B cell (primary cell): ENCODE measurements around the gene ENO2. TPM values are rescaled to one million over a fixed set of nuclear protein-coding genes. Genes with fewer than 3 reads are reported as not detected.
A peak's percentile ranks its signal among the peaks of the same experiment; 100 is the strongest.

Experiments
- ATAC-seq: fragments of 200-7000 bp; cut with Tn5 transposase; one replicate; pipeline ENCODE4 v1.10.0; 2021; ENCODE audit warnings: low read depth, mild to moderate bottlenecking, moderate number of reproducible peaks, moderate library complexity
- CTCF ChIA-PET: fragments of 350-600 bp; sonication (Branson Sonifier 250); formaldehyde crosslinking; loops from one replicate; lab custom pipeline; 2021; ENCODE audit warnings: antibody characterized with exemption, inconsistent platforms; lab: Charles Lee
- POLR2A ChIA-PET: fragments of 350-600 bp; sonication (Branson Sonifier 250); formaldehyde crosslinking; loops from one replicate; lab custom pipeline; 2021; ENCODE audit warnings: antibody characterized with exemption; lab: Charles Lee
- DNase-seq: peaks from one replicate; pipeline ENCODE4 v3.0.0; 2013
- H2AFZ ChIP-seq: 2 replicates; pipeline ENCODE4 v1.6.1; 2012; ENCODE audit warnings: mild to moderate bottlenecking, low read depth, low read length; ENCODE audit not compliant: insufficient read depth, poor library complexity, severe bottlenecking
- H3K27ac ChIP-seq, 2 donors: 1 replicate in 1 of 2; 2 replicates in 1 of 2; pipeline ENCODE4 v1.5.1; 2012 to 2013; ENCODE audit warnings: low read length in 2 of 2, mild to moderate bottlenecking in 2 of 2, moderate library complexity in 1 of 2
- H3K27me3 ChIP-seq, 4 experiments: fragments of 200-600 bp in 1 of 4; sonication (generic) in 1 of 4; replicated peaks in 1 of 4; 1 replicate in 2 of 4; 2 replicates in 2 of 4; pipeline versions ENCODE4 v1.6.1 to v1.7.0; 2013 to 2016; ENCODE audit warnings: low read length in 3 of 4, mild to moderate bottlenecking in 2 of 4, mixed read lengths in 1 of 4, moderate library complexity in 1 of 4; ENCODE audit not compliant: insufficient read depth in 4 of 4, control insufficient read depth in 3 of 4; ENCODE audit errors: control extremely low read depth in 1 of 4
- H3K36me3 ChIP-seq, 2 experiments: replicated peaks in 1 of 2; 1 replicate in 1 of 2; 2 replicates in 1 of 2; pipeline versions ENCODE4 v1.6.1 to v1.7.1; 2013; ENCODE audit warnings: low read length in 1 of 2; ENCODE audit not compliant: insufficient read depth in 2 of 2, control insufficient read depth in 1 of 2; ENCODE audit errors: control extremely low read depth in 1 of 2, extremely low read depth in 1 of 2
- H3K4me1 ChIP-seq, 2 donors: fragments of 200-600 bp in 1 of 2; sonication (generic) in 1 of 2; 1 replicate in 1 of 2; 2 replicates in 1 of 2; pipeline versions ENCODE4 v1.5.1 to v1.6.1; 2013 to 2017; ENCODE audit warnings: low read length in 2 of 2; ENCODE audit not compliant: control insufficient read depth in 2 of 2, insufficient read depth in 2 of 2
- H3K4me2 ChIP-seq: replicated peaks from 2 replicates; pipeline ENCODE3; 2012; ENCODE audit warnings: mild to moderate bottlenecking, low read depth, low read length; ENCODE audit not compliant: poor library complexity, severe bottlenecking
- H3K4me3 ChIP-seq, 5 experiments: fragments of 200-600 bp in 1 of 5; sonication (generic) in 1 of 5; 1 replicate in 3 of 5; 2 replicates in 2 of 5; pipeline versions ENCODE4 v1.5.1 to v1.7.0; 2011 to 2016; ENCODE audit warnings: low read length in 4 of 5, mild to moderate bottlenecking in 4 of 5, low read depth in 2 of 5, control low read depth in 1 of 5, moderate library complexity in 1 of 5; ENCODE audit not compliant: insufficient read depth in 1 of 5; ENCODE audit errors: control extremely low read depth in 1 of 5, extremely low read depth in 1 of 5
- H3K79me2 ChIP-seq: fragments of 200-600 bp; sonication (generic); one replicate; pipeline ENCODE4 v1.6.0; 2016; ENCODE audit warnings: low read length; ENCODE audit not compliant: control insufficient read depth, insufficient read depth
- H3K9ac ChIP-seq: fragments of 200-600 bp; sonication (generic); 2 replicates; pipeline ENCODE4 v1.6.1; 2017; ENCODE audit warnings: mild to moderate bottlenecking, low read length, moderate library complexity
- H3K9me3 ChIP-seq, 3 donors: one replicate each; pipeline versions ENCODE4 v1.6.1 to v1.7.1; 2013; ENCODE audit warnings: low read length in 2 of 3; ENCODE audit not compliant: control insufficient read depth in 2 of 3, insufficient read depth in 1 of 3; ENCODE audit errors: control extremely low read depth in 1 of 3
- H4K20me1 ChIP-seq: 2 replicates; pipeline ENCODE4 v1.6.0; 2012; ENCODE audit warnings: mild to moderate bottlenecking, low read length; ENCODE audit not compliant: insufficient read depth, control insufficient read depth, poor library complexity, severe bottlenecking
- H3K27ac Mint-ChIP-seq: one replicate; pipeline ENCODE4 v1.8.0; 2021; ENCODE audit warnings: mixed read lengths
- H3K27me3 Mint-ChIP-seq: one replicate; pipeline ENCODE4 v1.8.0; 2021; ENCODE audit warnings: mixed read lengths
- H3K4me1 Mint-ChIP-seq: one replicate; pipeline ENCODE4 v1.8.0; 2021; ENCODE audit warnings: mixed read lengths
- H3K4me3 Mint-ChIP-seq: one replicate; pipeline ENCODE4 v1.8.0; 2021; ENCODE audit warnings: mixed read lengths
- H3K9me3 Mint-ChIP-seq: one replicate; pipeline ENCODE4 v1.8.0; 2022; ENCODE audit warnings: mixed read lengths; ENCODE audit not compliant: insufficient read depth
- CTCF ChIP-seq: fragments of 200-600 bp; IDR thresholded peaks from one replicate; pipeline ENCODE4 v1.8.0; 2022; ENCODE audit warnings: antibody characterized with exemption, mild to moderate bottlenecking
- EZH2 ChIP-seq: IDR thresholded peaks from 2 replicates; pipeline ENCODE4 v1.6.1; 2012; ENCODE audit warnings: borderline replicate concordance, low read depth, mild to moderate bottlenecking, moderate library complexity, low read length; ENCODE audit not compliant: insufficient read depth, poor library complexity, severe bottlenecking
- WGBS: methylation state at CpG from one replicate; pipeline ENCODE4 v1.1.5; 2013; ENCODE audit warnings: missing lambda C conversion rate; ENCODE audit not compliant: insufficient coverage; 5-methylcytosine and 5-hydroxymethylcytosine counted together
- intact Hi-C: fragments of 100-400 bp; cut with micrococcal nuclease; formaldehyde crosslinking; loops from one replicate; pipeline ENCODE4 v1.10.0; 2022
- polyA plus RNA-seq: library from polyadenylated mRNA; depleted of rRNA; stranded (reverse); fragments of >200 nt; gene quantifications from 2 replicates; pipeline ENCODE4 v1.2.3, GENCODE V29; 2012
- total RNA-seq, 2 donors: library from RNA; stranded (reverse); fragments of 120-200 nt in 1 of 2; gene quantifications; 1 replicate in 1 of 2; 2 replicates in 1 of 2; pipeline versions ENCODE4 v1.2.3 to v1.2.4, GENCODE V29; 2013 to 2022

The ENO2 gene
- total and polyA plus RNA-seq, 2 donors (not counting 1 experiment from before 2014, with no cell fraction given): 42.5 to 55.3 TPM

- Mint-ChIP-seq H3K9me3 (no peaks in the 10 kb centered on the region), H3K4me3 (peak overlapping the region; percentile 87), H3K27me3 (no peaks in the 10 kb centered on the region), H3K27ac (peak overlapping the region; percentile 97), H3K4me1 (peaks cover 39% of the 10 kb centered on the region)
- H3K27ac ChIP-seq: peak overlapping the region; percentile 88 to 91
- TF ChIP-seq EZH2: no peak
- no peak for TF ChIP-seq CTCF
- DNase-seq (no peak), ATAC-seq (no peak)
- peaks cover 0 to 16% of the 10 kb centered on the region in 2 experiments for H3K36me3 ChIP-seq
- H3K27me3 ChIP-seq: no peaks in the 10 kb centered on the region
- no peaks in the 10 kb centered on the region for H4K20me1 ChIP-seq
- H3K79me2 ChIP-seq: peaks cover 20% of the 10 kb centered on the region
- POLR2A ChIA-PET: interaction anchor here (4.4 to 18.5 kb wide), 2 partner anchors 10 to 22 kb away, joined by 37 to 662 read pairs; partner anchors contain the start of genes ATN1 and PTPN6
- CTCF ChIA-PET: interaction anchor here (0.7 to 3.6 kb wide), 7 partner anchors 7 to 265 kb away, joined by 3 to 19 read pairs (median 9); partner anchors contain the start of genes C12orf57, RNU7-1 and SPSB2
- peak overlapping the region in 3 of 5 experiments; percentile 77 to 94 (median 87) for H3K4me3 ChIP-seq
- peaks cover 17 to 27% of the 10 kb centered on the region in 2 donors for H3K4me1 ChIP-seq
- intact Hi-C loops: loop anchor here (2.0 to 5.0 kb wide), 2 partner anchors 83 to 84 kb away; partner anchors contain the start of genes CDCA3, LPCAT3 and USP5
- H3K9me3 ChIP-seq: no peaks in the 10 kb centered on the region
- WGBS: 83% methylated on average over 3 of the region's 3 CpGs
- peak overlapping the region; percentile 75 for H3K9ac ChIP-seq
- H2AFZ ChIP-seq: no peak overlapping the region
- H3K4me2 ChIP-seq: peak overlapping the region; percentile 97
These were observed 21.8 kb downstream of the ENO2 start for GRCh38 chr12:6936194-6936635.
